NCI-H460 (cell line): ENCODE data around the gene SLC47A1. TPM values are rescaled to one million over a fixed set of nuclear protein-coding genes. Genes with fewer than 3 reads are reported as not detected.
"Not testable (repeated sequence)": the region's sequence is repeated elsewhere in the genome, so short reads cannot be mapped to it uniquely, and the experiment has no call there.

Source experiments
- DNase-seq: peaks from one replicate; pipeline ENCODE4 v3.0.0-alpha.2; 2016; ENCODE audit warnings: low read depth; ENCODE audit errors: extremely low read depth
- polyA plus RNA-seq: library from polyadenylated mRNA; depleted of rRNA; stranded (reverse); fragments of >200 nt; gene quantifications from 2 replicates; pipeline ENCODE4 v1.2.3, GENCODE V29; 2014; cell fraction: nucleus; rRNA removed
- total RNA-seq: library from RNA; depleted of rRNA; stranded (reverse); fragments of >200 nt; shearing (Covaris generic); gene quantifications from 2 replicates; pipeline ENCODE4 v1.2.3, GENCODE V29; 2014; rRNA removed

Gene SLC47A1, protein sequence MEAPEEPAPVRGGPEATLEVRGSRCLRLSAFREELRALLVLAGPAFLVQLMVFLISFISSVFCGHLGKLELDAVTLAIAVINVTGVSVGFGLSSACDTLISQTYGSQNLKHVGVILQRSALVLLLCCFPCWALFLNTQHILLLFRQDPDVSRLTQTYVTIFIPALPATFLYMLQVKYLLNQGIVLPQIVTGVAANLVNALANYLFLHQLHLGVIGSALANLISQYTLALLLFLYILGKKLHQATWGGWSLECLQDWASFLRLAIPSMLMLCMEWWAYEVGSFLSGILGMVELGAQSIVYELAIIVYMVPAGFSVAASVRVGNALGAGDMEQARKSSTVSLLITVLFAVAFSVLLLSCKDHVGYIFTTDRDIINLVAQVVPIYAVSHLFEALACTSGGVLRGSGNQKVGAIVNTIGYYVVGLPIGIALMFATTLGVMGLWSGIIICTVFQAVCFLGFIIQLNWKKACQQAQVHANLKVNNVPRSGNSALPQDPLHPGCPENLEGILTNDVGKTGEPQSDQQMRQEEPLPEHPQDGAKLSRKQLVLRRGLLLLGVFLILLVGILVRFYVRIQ
- 25.6 and 29.6 TPM in 2 replicates for total RNA-seq
- polyA plus RNA-seq, result 20.9 and 42.8 TPM in 2 replicates

DNA sequence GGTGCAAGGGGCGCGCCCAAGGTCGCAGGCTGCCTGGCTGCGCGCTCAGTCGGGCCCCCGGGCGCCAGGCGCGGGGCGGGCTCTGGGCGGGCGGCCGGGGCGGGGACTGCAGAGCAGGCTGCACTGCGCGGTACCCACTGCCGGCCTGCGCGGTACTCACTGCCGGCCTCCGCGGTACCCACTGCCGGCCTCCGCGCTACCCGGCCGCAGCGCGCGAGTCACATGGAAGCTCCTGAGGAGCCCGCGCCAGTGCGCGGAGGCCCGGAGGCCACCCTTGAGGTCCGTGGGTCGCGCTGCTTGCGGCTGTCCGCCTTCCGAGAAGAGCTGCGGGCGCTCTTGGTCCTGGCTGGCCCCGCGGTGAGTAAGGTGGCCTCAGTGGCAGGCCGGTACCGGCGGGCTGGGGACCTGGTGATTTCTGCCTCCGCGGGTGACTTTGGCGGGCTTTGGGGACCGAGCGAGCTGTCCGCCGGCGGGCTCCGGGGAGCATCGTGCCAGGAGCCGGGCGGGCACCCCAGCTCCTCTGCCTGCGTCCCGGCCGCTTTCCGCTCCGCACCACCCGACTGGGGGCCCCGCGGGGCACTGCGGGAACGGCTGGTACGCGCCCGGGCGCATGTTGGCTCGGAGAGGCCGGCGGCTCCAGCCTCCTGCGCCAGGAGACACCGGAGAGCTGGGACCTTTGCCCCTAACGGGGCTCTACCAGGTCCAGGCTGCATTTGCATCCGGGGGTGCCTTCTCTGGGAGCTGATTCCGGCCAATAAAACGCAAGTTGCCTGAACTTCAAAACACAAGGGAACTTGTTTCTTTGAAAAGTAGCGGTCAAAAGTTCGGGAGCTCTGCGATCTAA, at the start of gene SLC47A1:
TSS of gene SLC47A1 (plus strand) at position 137 of the 844 bp plus-strand sequence. CDS start at position 223, 86 bp downstream.
- DNase-seq, result peak; percentile 23

DNA sequence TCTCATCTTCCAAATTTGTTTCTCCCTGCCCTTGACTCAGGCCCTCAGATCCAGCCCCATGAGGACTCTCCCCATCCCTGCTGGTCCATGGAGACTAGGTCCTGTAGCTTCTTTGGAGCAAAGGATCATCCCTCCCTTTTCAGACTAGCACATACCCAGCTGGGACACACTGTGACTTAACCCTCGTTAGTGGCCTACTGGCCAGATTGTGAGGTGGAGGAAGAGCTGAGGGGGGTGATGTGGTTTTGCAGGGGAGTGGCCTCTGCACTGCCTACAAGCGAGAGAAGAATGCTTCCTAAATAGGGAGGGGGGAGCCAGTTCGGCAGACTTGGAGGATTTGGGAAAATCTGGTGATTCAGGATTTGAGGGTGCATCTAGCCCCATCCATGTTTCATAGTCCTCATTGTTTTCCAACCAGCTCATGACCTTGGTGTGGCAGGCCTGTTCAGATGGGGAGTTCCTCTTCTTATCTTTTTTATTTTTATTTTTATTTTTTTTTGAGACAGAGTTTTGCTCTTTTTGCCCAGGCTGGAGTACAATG, 47.8 kb upstream of the SLC47A1 start:
- DNase-seq, result no peak

DNA sequence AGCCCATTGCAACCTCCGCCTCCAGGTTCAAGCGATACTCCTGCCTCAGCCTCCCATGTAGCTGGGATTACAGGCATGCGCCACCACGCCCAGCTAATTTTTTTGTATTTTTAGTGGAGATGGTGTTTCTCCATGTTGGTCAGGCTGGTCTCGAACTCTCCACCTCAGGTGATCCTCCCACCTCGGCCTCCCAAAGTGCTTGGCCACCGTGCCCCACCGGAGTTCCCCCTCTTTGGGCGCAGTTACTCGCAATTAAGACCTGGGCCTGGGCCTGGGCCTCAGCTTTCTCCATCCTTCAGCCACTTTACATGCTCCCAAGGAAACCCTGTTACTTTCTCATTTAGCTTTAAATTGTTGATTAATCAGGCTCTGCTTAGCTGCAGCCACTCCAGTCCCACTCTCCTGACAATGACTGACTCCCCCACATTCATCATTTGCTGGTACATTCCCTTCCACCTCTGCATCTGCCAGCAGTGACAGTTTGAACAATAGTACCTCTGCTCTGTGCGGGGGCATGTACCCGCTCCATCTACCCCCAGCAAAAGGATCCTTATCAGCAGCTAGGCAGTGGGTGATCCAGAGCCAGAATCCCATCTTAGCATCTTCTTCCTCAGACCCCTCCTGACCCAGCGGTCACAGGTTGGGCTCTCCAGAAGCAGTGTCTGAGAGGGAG, 47.2 kb upstream of the SLC47A1 start:
- DNase-seq, result no peak

DNA sequence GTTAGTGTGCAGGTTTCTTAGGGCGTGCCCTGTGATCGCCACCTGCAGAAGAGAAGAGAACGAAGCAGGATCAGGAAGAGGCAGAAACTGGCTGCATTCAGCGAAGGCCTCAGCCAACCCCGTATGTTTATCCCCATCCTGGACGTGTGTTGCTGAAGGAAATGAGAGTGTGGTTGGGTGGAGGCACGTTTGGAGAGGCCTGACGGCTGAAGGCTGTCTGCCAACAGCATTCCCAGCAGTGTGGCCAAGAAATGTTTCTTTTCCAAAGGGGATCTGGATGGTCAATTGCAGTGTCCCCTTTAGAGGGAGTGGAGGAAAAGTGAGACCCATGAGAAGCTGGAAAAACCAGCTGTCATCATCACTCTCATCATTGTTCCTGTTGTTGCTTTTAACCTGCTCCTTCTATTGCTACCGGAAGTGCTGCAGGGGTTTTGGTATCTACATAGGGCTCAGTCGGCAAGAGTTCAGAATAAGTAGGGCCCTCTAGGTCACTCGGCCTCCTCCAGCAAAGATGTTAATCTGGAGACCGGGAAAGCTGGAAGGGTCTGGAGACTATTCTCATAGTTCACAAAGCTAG, 46.5 kb upstream of the SLC47A1 start:
- DNase-seq, result no peak

DNA sequence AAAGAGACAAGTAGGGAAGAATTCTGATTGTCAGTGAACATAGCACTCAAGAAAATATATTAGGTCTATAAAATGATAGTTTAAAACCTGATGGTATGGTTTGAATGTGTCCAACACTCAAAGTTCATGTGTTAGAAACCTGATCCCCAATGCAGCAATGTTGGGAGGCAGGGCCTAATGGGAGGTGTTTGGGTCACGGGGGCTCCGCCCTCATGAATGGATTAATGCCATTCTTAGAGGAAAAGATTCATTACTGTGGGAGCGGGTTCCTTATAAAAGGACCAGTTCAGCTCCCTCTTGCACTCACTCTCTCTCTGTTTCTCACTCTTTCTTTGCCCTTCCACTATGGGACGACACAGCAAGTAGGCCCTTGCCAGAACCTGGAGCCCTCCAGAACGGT, 41.5 kb upstream of the SLC47A1 start:
- DNase-seq, result no peak

DNA sequence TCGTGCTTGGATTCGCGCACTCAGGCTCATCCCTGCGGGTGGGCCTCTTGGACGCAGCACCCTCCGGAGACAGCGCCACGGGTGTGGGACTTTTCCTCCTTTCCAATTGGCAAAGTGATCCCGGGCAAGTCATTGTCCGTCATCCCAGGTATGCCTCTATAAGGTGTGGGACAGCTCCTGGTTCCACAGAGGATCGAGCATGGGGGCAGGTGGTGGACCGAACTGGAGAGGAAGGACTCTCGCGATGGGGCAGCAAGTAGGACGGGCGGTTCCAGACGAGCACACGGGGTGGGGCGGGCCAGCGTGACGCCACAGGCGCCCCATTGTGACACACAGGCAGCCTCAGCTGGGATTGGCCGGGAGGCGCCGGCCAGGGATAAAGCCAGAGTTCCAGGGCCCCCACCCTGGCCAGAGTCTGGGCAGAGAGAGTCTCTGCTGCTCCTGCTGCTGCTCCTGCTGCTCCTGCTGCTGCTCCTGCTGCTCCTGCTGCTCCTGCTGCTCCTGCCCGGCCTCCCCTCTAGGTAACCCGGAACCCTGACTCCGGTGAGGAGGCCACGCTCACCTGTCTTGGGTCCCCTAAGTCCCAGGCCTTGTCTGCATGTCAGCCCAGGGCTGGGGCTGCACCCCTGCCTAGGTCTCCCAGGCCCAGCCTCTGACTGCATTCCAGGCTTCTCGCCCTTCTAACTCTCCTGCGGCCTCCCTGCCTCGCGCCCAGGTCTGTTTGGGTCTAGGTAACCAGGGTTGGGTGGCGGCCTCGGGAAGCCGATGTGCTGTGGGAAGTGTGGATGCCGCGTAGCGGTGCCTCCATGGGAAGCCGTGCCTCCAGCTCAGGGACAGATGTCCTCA, 38.5 kb upstream of the SLC47A1 start:
- no peak for DNase-seq

DNA sequence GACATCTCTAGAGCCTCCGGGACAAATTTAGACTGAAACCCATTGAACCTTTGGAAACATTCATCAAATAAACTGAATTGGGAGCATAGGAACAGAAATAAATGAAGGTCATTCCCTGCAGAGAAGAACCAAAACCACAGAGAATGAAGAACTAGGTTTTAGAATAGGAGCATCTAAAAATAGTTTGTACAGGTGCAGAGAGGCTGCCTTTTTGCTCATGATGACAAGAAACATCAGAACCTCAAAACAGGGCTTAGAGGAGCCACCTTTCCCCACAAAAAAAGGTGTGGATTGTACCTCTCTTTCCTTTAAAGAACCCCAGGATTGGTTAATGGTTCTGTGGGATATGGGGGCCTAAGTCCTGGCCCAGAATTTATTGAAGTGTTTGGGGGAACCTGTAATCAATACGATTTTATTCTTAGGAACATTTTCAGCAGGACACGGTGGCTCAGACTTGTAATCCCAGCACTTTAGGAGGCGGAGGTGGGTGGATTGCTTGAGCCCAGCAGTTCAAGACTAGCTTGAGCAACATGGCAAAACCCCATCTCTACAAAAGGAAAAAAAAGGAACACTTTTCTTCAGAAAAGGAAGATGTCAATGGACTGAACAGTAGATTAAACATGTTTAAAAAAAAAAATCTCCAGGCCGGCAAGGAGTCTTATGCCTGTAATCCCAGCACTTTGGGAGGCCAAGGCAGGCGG, 37.7 kb upstream of the SLC47A1 start:
- no peak for DNase-seq

DNA sequence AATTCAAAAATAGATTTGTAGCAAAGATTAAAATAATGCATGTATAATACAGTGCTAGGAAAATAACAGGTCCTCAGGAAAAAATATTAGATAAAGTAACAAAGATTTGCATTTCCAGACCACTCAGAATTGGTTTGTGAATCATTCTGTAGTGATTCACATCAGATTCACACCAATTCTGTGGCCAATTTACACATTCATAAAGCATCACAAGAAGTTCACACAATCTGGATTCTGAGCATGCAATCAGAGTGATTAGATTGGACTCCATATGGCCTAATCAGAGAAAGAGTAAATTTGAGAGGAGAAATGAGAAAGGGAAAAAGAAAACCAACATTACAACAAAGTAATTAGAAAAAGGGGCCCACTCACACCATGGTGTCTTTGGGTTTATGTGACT, 36.0 kb upstream of the SLC47A1 start:
- no peak for DNase-seq

DNA sequence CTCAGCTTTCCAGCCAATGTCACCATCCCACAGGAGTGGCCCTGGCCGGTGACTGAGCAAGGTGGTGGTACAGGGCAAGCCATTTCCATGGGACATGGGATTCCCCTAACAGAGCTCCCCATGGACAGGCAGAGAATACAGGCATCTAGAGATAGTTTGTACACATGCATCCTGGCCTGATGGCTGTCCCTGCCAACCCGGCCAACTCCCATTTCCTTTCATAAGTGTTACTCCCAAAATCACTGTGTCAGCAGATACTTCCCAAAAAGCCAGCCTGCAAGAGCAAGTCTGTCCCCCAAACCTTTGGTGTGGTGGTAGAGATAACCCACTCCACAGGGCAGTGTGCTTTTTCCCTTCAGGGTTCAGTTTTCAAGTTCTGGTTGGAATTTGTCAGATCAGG, 32.4 kb upstream of the SLC47A1 start:
- no peak for DNase-seq

DNA sequence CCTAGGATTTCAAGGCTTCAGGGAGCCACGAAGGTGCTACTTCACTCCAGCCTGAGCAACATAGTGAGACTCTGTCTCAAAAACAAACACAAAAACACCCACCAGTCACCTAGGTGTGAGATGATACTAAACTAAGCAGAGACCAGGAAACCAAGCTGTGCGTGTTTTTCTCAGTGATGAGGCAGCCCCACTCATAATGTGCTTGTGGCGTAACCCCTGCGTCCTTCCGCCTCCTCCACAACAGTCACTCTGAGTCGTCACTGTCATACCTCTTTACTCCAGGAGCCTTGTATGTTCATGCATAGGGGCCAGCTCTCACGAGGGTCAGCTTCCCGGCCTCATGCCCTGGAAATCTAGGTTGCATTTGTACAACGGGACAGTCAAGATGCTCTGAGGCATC, 31.1 kb upstream of the SLC47A1 start:
- DNase-seq, result no peak

DNA sequence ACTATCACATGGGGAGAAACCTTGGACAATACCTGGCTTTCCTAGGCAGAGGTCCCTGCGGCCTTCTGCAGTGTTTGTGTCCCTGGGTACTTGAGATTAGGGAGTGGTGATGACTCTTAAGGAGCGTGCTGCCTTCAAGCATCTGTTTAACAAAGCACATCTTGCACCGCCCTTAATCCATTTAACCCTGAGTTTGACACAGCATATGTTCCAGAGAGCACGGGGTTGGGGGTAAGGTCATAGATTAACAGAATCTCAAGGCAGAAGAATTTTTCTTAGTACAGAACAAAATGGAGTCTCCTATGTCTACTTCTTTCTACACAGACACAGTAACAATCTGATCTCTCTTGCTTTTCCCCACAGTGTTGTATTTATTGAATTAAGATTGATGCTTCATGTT, 28.1 kb upstream of the SLC47A1 start:
- not testable (repeated sequence) for DNase-seq

DNA sequence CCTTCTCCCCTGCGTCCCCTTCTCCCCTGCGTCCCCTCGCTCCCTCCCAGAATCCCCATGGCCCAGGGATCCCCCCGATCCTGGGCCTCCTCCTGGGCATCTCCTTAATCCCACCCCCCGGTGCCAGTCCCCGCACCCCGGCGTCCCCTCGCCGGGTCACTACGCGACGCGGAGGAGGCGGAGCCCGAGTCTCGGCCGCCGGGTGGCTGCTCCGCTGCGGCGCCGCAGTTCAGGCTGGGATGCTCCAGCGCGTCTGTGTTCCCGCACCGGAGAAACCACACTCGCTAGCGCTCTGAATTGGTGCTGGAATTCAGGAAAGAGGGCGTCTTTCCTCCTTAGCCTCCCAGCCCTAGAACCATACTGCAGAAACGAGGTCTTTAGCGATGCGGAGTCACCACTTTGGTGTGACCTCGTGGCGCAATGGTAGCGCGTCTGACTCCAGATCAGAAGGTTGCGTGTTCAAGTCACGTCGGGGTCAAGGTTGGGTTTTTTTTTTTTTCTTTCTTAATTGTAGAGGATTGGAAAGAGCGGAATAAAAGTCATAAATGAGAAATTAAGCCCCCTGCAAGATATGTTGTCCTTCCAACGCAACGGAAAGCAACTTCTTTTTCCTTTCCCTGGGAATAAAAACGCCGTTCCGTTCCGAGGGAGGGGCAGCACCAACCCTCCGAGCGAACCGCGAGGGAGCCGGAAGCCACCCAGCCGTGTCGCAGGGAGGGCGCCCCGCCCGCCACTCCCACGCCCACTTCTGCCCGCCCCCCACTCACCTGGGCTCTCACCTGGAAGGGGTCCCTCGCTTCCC, 25.7 kb upstream of the SLC47A1 start:
- DNase-seq, result peak; percentile 88

DNA sequence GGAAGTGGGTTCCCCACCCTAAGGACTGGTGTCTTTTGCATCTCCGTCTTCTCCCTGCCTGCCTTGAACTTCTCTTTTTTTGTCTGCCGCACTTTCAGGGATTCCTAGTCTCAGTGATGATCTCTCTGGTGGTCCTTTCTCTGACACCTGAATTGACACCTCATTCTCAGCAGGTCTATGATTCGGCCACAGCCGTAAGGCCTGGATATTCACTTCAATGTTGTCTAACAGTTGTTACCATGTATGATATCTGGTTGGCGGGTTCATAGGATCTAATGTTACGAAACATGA, 25.1 kb upstream of the SLC47A1 start:
- no peak for DNase-seq

DNA sequence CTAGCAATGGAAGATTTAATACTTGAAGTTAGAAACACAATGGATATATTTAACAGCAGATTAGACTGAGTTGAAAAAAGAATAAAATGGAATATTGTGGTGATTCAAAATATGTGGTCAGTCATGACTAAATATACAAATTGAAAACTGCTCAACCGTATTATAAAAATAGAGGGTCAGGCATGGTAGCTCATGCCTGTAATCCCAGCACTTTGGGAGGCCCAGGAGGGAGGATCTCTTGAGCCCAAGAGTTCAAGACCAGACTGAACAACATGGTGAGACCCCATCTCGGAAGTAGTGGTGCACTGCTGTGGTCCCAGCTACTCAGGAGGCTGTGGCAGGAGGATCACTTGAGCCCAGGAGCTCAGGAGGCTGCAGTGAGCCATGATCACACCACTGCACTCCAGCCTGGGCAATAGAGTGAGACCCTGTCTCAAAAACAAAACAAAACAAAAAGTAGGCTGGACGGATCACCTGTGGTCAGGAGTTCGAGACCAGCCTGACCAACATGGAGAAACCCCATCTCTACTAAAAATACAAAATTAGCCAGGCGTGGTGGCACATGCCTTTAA, 24.3 kb upstream of the SLC47A1 start:
- DNase-seq, result not testable (repeated sequence)

DNA sequence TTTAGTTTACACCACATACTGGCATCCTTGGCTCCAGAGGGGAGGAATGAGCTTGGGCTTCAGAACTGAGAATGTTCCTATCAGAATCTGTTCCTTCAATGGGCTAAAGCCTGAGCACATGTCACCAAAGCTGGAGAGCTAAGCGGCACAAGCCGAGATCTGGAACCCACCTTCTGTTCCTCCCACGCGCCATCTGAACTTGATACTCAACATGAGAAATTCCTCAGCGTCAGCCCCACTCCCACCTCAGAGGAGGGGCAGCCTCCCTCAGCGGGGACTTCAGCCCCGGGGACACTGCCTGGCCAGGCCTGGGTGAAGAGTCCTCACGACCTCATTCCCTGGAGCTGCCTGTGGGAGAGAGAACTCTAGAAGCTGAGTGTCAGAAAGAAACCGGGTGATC, 22.8 kb upstream of the SLC47A1 start:
- DNase-seq, result no peak

DNA sequence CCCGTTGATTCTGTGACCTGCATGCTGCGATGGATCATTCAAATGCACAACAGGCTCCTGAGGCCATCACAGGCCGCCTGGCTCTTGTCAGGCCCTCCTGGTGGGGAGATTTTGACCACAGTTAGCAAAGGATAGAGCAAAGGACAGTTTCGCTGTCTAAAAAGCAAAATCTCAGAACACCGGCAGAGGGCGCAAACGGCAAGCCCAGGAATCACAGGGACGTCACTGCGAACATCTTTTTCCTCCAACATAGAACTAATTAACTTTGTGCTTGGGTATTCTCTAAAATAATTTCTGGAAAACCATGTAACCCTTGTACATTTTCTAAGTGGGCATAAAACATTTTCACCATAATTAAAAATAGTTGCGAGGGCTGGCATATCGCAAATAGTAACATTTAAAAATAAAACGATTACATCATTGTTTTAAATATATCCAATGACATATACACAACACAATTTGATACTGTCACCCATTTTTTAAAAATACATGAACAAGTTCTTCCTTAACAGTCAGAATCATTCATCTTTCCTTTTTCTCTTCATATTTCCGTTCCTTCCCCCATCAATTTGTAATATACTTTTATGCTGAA, 19.7 kb upstream of the SLC47A1 start:
- peak; percentile 75 for DNase-seq

DNA sequence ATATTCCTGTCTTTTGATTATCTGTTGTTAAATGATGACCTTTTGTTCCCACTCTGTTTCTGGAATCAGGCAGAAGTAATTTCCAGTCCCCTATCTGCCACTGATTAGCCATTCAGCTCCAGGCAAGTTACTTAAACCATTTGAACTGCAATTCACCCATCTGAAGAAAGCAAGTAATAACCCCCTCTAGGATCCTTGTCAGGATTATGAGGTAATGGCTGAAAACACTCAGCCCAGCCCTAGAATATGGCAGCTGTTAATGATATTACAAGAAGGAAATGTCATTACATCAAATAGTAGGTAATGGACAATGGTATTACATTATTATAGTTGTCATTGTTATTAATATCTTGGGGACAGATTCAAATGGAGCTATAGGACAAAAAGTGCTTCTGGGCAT, 16.0 kb upstream of the SLC47A1 start:
- DNase-seq, result no peak
